ENCODE results near the gene FAM216B.

DNA sequence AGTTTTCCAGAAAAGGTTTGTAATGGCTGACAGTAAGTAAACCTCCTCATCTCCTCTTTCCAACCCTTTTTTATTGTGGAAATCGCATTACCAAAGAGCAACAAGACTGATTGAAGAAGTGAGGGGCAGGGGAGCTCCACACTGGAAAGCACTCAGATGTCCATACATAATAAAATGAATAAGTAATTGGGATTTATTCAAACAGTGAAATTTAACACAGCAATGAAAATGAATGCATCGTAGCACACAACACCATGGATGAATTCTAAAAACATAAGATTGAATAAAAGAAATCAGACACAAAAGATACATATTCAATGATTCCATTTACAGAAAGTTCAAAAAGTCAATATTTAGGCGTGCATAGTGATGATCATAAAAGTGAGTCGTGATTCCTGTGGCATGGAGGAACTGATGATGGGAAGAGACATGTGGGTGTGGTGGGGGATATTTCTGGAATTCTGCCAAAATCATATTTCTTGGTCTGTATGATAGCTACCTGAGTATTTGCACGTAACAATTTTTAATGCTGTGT, 18.8 kb downstream of the FAM216B start:
- TF ChIP-seq POLR2AphosphoS5 (IDR thresholded peaks at IDR 0.05) = no peak
- TF ChIP-seq, protein P1, sequence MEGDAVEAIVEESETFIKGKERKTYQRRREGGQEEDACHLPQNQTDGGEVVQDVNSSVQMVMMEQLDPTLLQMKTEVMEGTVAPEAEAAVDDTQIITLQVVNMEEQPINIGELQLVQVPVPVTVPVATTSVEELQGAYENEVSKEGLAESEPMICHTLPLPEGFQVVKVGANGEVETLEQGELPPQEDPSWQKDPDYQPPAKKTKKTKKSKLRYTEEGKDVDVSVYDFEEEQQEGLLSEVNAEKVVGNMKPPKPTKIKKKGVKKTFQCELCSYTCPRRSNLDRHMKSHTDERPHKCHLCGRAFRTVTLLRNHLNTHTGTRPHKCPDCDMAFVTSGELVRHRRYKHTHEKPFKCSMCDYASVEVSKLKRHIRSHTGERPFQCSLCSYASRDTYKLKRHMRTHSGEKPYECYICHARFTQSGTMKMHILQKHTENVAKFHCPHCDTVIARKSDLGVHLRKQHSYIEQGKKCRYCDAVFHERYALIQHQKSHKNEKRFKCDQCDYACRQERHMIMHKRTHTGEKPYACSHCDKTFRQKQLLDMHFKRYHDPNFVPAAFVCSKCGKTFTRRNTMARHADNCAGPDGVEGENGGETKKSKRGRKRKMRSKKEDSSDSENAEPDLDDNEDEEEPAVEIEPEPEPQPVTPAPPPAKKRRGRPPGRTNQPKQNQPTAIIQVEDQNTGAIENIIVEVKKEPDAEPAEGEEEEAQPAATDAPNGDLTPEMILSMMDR (IDR thresholded peaks at IDR 0.05) = no peak
